Jurkat, Clone E6-1 (cell line): ENCODE results near the gene COL13A1.

Experiments used
- DNase-seq: peaks from one replicate; pipeline ENCODE4 v3.0.0-alpha.2; 2011; ENCODE audit warnings: low read depth, low spot score
- H3K4me3 ChIP-seq: 2 replicates; pipeline ENCODE4 v1.5.1; 2011; ENCODE audit warnings: mild to moderate bottlenecking, low read length, control low read depth, moderate library complexity

COL13A1 gene

GRCh38 chr10:69914398-69915214, 112.9 kb downstream of the COL13A1 start:
- peak; percentile 42 for DNase-seq
- H3K4me3 ChIP-seq, result no peak overlapping the region

GRCh38 chr10:69915215-69915560, 113.5 kb downstream of the COL13A1 start:
- no peak overlapping the region for H3K4me3 ChIP-seq
- DNase-seq, result no peak

- H3K4me3 ChIP-seq, result no peak overlapping the region
- no peak for DNase-seq
Observed at GRCh38 chr10:69916118-69916517, 114.4 kb downstream of the COL13A1 start.

GRCh38 chr10:69918036-69918435, 116.3 kb downstream of the COL13A1 start:
- H3K4me3 ChIP-seq, result no peak overlapping the region
- DNase-seq, result no peak

GRCh38 chr10:69919250-69919649, 117.5 kb downstream of the COL13A1 start:
- no peak for DNase-seq
- no peak overlapping the region for H3K4me3 ChIP-seq

GRCh38 chr10:69925111-69925510, 123.4 kb downstream of the COL13A1 start:
- DNase-seq, result no peak
- no peak overlapping the region for H3K4me3 ChIP-seq

GRCh38 chr10:69928339-69928738, 126.6 kb downstream of the COL13A1 start:
- H3K4me3 ChIP-seq, result no peak overlapping the region
- DNase-seq, result no peak

GRCh38 chr10:69929575-69929974, 127.9 kb downstream of the COL13A1 start:
- DNase-seq, result no peak

GRCh38 chr10:69934768-69935167, 133.1 kb downstream of the COL13A1 start:
- DNase-seq, result peak; percentile 21
- no peak overlapping the region for H3K4me3 ChIP-seq

More at GRCh38 chr10:69929575-69929974, 127.9 kb downstream of the COL13A1 start:
- H3K4me3 ChIP-seq, result no peak overlapping the region

GRCh38 chr10:69936091-69936490, 134.4 kb downstream of the COL13A1 start:
- no peak for DNase-seq

GRCh38 chr10:69938541-69938991, 136.9 kb downstream of the COL13A1 start:
- no peak for DNase-seq

More at GRCh38 chr10:69936091-69936490, 134.4 kb downstream of the COL13A1 start:
- H3K4me3 ChIP-seq, result no peak overlapping the region

GRCh38 chr10:69939061-69939460, 137.4 kb downstream of the COL13A1 start:
- no peak overlapping the region for H3K4me3 ChIP-seq
- DNase-seq, result no peak

More at GRCh38 chr10:69938541-69938991, 136.9 kb downstream of the COL13A1 start:
- H3K4me3 ChIP-seq, result no peak overlapping the region

- no peak for DNase-seq
- H3K4me3 ChIP-seq, result no peak overlapping the region
Observed at GRCh38 chr10:69939481-69939880, 137.8 kb downstream of the COL13A1 start.

GRCh38 chr10:69941730-69942129, 140.0 kb downstream of the COL13A1 start:
- DNase-seq, result no peak
- H3K4me3 ChIP-seq, result no peak overlapping the region

GRCh38 chr10:69943292-69943820, 141.7 kb downstream of the COL13A1 start:
- no peak for DNase-seq
- H3K4me3 ChIP-seq, result no peak overlapping the region

GRCh38 chr10:69944761-69945160, 143.1 kb downstream of the COL13A1 start:
- H3K4me3 ChIP-seq, result no peak overlapping the region
- DNase-seq, result no peak

- H3K4me3 ChIP-seq, result no peak overlapping the region
- no peak for DNase-seq
Observed at GRCh38 chr10:69948261-69948660, 146.6 kb downstream of the COL13A1 start.

- H3K4me3 ChIP-seq, result no peak overlapping the region
- no peak for DNase-seq
Observed at GRCh38 chr10:69949770-69950169, 148.1 kb downstream of the COL13A1 start.

GRCh38 chr10:69951658-69952057, 150.0 kb downstream of the COL13A1 start:
- H3K4me3 ChIP-seq, result no peak overlapping the region
- DNase-seq, result no peak

- no peak for DNase-seq
- no peak overlapping the region for H3K4me3 ChIP-seq
Observed at GRCh38 chr10:69952069-69952800, 150.5 kb downstream of the COL13A1 start.
